NT2/D1 (cell line): Measurements from ENCODE around the gene AP1S1.

Experiments
- SUZ12 ChIP-seq: IDR thresholded peaks from 2 replicates; pipeline ENCODE4 v1.6.1; 2011; ENCODE audit not compliant: insufficient read length, insufficient read depth; ENCODE audit errors: extremely low read depth
- YY1 ChIP-seq: IDR thresholded peaks from 2 replicates; pipeline ENCODE4 v1.6.1; 2011; ENCODE audit not compliant: insufficient read length, insufficient read depth
- ZNF274 ChIP-seq: IDR thresholded peaks from 2 replicates; pipeline ENCODE4 v1.6.1; 2011; ENCODE audit warnings: mild to moderate bottlenecking, low read depth, low read length

DNA sequence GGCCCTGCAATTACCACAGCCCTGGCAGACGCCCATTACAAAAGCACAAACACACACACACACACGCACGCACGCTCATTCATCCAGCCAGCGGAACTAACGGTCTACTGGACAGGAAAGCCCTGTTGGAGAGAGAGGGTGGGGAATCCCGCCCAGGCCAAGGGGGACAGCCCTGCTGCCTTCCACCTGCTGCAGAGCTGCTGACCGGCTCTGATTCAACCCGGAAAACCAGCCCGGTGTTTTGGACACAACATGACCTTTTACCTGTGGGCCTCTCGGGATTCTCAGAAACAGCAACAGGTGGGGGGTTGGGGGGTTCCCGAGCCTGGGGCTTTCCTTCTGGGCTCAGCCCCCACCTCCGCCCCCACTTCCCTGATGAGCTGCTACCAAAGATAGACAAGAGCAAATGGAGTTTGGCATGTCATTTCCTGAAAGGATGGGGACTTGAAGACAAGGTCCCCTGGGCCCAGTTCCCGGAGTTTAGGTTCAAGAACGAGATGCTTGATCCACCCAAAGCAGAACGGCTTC lies 45.9 kb upstream of the AP1S1 start:
- TF ChIP-seq ZNF274 (no peak), SUZ12 (no peak), YY1 (no peak)
